GM10266 (cell line): ENCODE measurements around the gene LRR1.

ENCODE experiments used
- DNase-seq: peaks from one replicate; pipeline ENCODE4 v3.0.0; 2012; ENCODE audit errors: extremely low spot score
- TF ChIP-seq, protein P1 (sequence below): IDR thresholded peaks from 2 replicates; pipeline ENCODE4 v1.5.1; 2012; ENCODE audit warnings: mild to moderate bottlenecking, low read depth; ENCODE audit not compliant: control insufficient read depth, insufficient read depth; ENCODE audit errors: missing control alignments

The LRR1 gene, protein sequence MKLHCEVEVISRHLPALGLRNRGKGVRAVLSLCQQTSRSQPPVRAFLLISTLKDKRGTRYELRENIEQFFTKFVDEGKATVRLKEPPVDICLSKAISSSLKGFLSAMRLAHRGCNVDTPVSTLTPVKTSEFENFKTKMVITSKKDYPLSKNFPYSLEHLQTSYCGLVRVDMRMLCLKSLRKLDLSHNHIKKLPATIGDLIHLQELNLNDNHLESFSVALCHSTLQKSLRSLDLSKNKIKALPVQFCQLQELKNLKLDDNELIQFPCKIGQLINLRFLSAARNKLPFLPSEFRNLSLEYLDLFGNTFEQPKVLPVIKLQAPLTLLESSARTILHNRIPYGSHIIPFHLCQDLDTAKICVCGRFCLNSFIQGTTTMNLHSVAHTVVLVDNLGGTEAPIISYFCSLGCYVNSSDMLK

DNA sequence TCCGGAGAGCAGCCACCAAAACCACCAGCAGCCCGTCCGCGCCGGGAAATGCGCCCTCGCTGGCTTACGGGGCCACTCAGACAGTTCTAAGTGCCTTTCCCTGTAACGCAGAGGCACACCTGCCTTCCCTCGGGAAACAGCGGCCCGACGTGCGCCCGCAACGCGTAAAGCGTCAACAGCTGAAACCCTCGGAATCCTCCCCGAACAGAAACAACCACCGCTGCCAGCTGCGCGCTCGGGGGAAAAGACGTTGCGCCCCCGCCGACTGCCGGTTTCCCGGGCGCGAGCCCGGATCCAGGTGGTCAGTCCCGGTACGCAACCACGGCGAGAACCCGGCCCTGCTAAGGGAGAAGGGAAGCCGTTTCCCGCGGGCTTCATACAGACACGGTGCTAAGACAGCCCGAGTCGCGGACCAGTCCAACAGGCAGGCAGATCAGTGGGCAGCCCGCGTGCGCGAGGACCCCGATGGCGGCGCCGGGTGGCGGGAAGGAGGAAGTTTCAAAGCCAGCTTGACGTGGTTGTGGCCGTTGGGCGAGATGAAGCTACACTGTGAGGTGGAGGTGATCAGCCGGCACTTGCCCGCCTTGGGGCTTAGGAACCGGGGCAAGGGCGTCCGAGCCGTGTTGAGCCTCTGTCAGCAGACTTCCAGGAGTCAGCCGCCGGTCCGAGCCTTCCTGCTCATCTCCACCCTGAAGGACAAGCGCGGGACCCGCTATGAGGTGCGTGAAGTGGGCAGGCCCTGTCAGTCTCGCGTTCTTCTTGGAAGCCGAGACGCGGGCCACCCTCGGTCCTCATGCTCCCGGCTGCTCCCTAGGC lies at the start of gene LRR1:
Gene LRR1 (plus strand): TSS at position 456 of the 816 bp plus-strand sequence. CDS start 81 bp downstream, at position 537.
- DNase-seq, result peak; percentile 82
- TF ChIP-seq, protein P1, sequence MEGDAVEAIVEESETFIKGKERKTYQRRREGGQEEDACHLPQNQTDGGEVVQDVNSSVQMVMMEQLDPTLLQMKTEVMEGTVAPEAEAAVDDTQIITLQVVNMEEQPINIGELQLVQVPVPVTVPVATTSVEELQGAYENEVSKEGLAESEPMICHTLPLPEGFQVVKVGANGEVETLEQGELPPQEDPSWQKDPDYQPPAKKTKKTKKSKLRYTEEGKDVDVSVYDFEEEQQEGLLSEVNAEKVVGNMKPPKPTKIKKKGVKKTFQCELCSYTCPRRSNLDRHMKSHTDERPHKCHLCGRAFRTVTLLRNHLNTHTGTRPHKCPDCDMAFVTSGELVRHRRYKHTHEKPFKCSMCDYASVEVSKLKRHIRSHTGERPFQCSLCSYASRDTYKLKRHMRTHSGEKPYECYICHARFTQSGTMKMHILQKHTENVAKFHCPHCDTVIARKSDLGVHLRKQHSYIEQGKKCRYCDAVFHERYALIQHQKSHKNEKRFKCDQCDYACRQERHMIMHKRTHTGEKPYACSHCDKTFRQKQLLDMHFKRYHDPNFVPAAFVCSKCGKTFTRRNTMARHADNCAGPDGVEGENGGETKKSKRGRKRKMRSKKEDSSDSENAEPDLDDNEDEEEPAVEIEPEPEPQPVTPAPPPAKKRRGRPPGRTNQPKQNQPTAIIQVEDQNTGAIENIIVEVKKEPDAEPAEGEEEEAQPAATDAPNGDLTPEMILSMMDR, result no peak

DNA sequence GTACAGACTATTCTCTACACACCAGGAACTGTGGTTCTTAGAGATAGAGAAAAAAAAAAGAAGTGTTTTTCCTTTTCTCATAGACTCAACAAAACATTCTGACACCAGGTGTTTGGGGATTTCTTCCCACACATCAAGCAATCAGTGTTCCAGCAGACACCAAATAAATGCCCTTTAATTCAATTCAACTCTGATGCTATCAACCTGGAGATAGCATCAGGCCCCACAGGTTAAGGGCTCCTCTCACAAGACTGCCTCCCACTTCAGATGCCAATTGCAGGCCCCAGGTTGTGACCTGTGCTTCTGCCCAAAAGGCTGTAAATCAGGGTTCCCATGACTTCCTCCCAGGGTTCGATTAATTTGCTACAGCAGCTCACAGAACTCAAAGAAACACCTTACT lies 49.3 kb upstream of the LRR1 start:
- DNase-seq, result no peak

DNA sequence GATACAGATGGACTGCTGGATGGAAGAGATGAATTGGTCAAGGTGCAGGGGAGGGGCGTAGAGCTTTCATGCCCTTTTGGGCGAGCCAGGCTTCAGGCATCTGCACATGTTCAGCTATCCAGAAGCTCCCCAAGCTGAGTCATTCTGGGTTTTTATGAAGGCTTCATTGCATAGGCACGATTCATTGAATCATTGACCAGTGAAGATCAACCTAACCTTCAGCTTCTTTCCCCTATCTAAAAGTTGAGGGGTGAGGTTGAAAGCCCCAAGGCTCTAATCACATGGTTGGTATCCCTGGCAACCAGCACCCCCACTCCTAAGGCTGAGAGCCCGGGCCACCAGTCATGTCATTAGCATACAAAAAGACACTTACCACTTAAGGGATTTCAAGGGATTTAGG lies 48.9 kb upstream of the LRR1 start:
- TF ChIP-seq, protein P1, result no peak
- no peak for DNase-seq

More for the DNA sequence above, 49.3 kb upstream of the LRR1 start:
- TF ChIP-seq, protein P1, result no peak

DNA sequence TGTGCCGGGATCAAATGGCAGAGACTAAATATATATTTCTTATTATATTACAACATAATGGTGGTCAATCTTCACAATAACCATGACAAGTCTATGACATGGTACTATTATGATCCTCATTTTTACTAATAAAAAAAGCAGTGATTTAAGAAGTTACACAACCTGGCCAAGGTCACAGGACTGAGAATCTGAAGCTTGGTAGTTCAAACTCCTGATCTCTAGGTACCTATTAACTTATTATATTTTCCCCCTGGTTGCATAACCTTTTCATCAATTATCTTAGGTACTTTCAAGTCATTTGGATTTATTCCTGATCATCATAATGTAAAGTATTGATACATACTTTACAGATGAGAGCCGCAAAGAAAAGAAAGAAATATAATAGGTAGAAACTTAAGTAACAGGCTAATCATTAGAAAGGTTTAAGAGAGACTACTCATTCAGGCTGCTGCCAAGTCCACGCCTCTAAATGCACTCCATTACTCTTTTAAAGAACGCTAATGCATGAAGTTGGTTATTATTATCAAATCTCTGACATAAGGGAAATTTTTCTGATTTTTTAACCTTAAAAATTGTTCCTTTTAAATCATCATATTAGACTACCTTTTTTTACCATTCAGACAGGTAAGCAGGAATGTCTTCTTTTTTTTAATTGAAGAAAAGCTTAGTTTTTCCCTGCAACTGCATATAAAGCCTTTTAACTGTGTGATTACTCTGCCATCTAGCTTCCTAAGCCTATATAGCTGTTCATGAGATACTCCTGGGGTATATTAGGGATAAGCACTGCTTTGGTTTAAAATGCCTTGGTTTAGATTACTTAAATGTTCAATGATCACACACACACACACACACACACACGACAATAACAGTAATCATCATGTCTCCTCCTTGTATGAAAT lies 48.2 kb upstream of the LRR1 start:
- TF ChIP-seq, protein P1, result peak; percentile 18
- no peak for DNase-seq

DNA sequence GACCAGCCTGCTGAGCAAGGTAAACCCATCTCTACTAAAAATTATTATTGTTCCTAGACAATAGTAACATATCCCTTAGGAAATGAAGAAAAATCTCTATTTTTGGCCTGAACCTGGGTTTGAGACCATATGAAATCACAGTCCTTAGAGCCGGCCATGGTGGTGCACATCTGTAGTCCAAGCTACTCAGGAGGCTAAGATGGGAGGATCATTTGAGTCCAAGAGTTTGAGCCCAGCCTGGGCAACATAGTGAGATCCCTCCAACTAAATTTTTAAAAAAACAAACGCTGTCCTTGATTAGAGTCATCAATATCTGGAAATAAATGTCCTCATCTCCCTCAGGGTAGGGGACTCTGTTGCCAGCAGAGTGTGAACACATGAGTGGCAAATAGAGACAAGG lies 47.2 kb upstream of the LRR1 start:
- DNase-seq, result no peak
- TF ChIP-seq, protein P1, result no peak

DNA sequence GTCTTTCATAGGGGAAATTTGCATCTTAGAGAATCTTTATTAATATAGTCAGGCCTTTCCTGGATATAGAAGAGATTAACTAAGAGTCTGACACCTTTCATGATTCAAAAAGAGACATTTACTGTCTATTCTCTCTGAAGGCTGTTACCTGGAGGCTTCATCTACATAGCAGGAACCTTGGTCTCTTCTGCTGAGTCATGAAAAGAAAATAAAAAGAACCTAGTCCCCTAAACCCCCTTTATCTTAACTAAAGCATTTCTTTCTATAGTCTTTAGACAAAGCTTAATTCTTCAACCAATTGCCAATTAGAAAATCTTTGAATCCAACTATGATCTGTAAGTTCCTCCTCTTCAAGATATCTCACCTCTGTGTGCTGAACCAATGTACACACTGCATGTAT lies 45.6 kb upstream of the LRR1 start:
- DNase-seq, result no peak
- TF ChIP-seq, protein P1, result no peak
